OCI-LY3 (cell line): ENCODE results near the gene RPS15A.
"Not testable (repeated sequence)": the region's sequence is repeated elsewhere in the genome, so short reads cannot be mapped to it uniquely, and the experiment has no call there.

Experiments used
- H2AFZ ChIP-seq: fragments of 200-600, 300-600 bp; shearing (Covaris generic); 2 replicates; pipeline ENCODE4 v1.6.0; 2014; ENCODE audit warnings: antibody characterized with exemption, low read depth, low read length
- H3K27ac ChIP-seq: fragments of 200-600, 300-600 bp; sonication (generic); 2 replicates; pipeline ENCODE4 v1.5.1; 2014; ENCODE audit warnings: mild to moderate bottlenecking, low read length, moderate library complexity, mixed read lengths
- H3K27me3 ChIP-seq: fragments of 200-600, 300-600 bp; sonication (generic); 2 replicates; pipeline ENCODE4 v1.6.1; 2014; ENCODE audit warnings: low read depth, low read length, mixed read lengths
- H3K36me3 ChIP-seq: fragments of 200-600, 300-600 bp; sonication (generic); replicated peaks from 2 replicates; pipeline ENCODE3; 2014; ENCODE audit warnings: low read depth, low read length, mixed read lengths
- H3K4me1 ChIP-seq: fragments of 300-600, 200-600 bp; sonication (generic); 2 replicates; pipeline ENCODE4 v1.6.1; 2014; ENCODE audit warnings: low read length, mixed read lengths
- H3K4me2 ChIP-seq: fragments of 200-600, 300-600 bp; sonication (generic); 2 replicates; pipeline ENCODE4 v1.6.1; 2014; ENCODE audit warnings: low read length, mixed read lengths
- H3K4me3 ChIP-seq: fragments of 300-600, 200-600 bp; sonication (generic); 2 replicates; pipeline ENCODE4 v1.5.1; 2014; ENCODE audit warnings: antibody characterized with exemption, mild to moderate bottlenecking, low read length, moderate library complexity
- H3K79me2 ChIP-seq: fragments of 300-600, 200-600 bp; shearing (Covaris generic); 2 replicates; pipeline ENCODE4 v1.6.1; 2014; ENCODE audit warnings: mild to moderate bottlenecking, low read length, mixed read lengths
- H3K9ac ChIP-seq: fragments of 300-600, 200-600 bp; shearing (Covaris generic); 2 replicates; pipeline ENCODE4 v1.6.0; 2014; ENCODE audit warnings: mild to moderate bottlenecking, low read length, moderate library complexity
- H3K9me3 ChIP-seq: fragments of 200-600, 300-600 bp; shearing (Covaris generic); 2 replicates; pipeline ENCODE4 v1.6.1; 2014; ENCODE audit warnings: low read length, mixed read lengths; ENCODE audit not compliant: insufficient read depth
- H4K20me1 ChIP-seq: fragments of 200-600, 300-600 bp; sonication (generic); 2 replicates; pipeline ENCODE4 v1.6.1; 2016; ENCODE audit warnings: low read length, mixed read lengths; ENCODE audit not compliant: insufficient read depth
- EZH2phosphoT487 ChIP-seq: fragments of 200-600 bp; shearing (Covaris generic); IDR thresholded peaks from 2 replicates; pipeline ENCODE4 v1.6.1; 2018; ENCODE audit warnings: antibody characterized with exemption, mixed run types, low read depth
- TF ChIP-seq, protein P1 (sequence below): fragments of 200-600, 300-600 bp; sonication (generic); IDR thresholded peaks from 2 replicates; pipeline ENCODE4 v1.5.1; 2014; ENCODE audit warnings: antibody characterized with exemption, low read length, low read depth

The RPS15A gene

DNA sequence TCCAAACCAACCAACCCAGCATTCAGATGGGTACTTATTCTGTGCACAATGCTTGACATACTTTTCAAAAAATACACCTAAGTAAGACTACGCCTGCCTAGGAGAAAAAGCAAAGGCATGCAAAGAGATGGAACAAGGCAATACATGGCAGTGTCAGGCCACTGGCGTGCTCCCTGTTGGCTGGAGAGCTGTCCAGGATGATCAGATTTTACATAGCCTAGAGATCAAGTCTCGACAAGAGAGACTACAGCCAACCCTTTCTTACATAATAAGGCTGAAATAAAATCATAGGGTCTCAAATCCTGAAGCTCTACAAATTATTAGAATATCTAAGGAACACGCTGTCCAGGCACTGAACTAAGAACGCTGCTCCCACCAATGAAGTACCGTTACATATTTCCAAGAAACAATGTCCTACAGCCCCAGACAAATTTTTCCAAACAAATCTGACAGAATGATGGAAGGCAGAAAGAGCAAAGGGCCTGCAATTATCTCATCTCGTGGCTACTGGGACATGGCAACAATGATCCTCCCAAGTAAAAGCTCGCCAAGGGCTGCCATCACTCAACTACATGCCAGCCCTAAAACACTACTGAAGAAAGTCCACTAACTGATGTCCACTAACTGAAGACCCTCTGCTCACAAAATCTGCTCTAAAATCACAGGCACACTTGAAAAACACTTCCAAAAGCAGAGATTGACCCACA lies 5.1 kb downstream of the RPS15A start:
- peak overlapping the region; percentile 91 for H3K4me2 ChIP-seq
- peaks cover 73% of the 10 kb centered on the region for H4K20me1 ChIP-seq
- H3K9me3 ChIP-seq = no peaks in the 10 kb centered on the region
- H3K4me1 ChIP-seq = peaks cover 61% of the 10 kb centered on the region
- H3K4me3 ChIP-seq = no peak overlapping the region
- peaks cover 75% of the 10 kb centered on the region for H3K79me2 ChIP-seq
- no peak overlapping the region for H2AFZ ChIP-seq
- no peak overlapping the region for H3K9ac ChIP-seq
- peaks cover 67% of the 10 kb centered on the region for H3K36me3 ChIP-seq
- peak overlapping the region; percentile 20; the same call in 1 of the 2 replicates for H3K27ac ChIP-seq
- TF ChIP-seq EZH2phosphoT487 = no peak
- TF ChIP-seq, protein P1, sequence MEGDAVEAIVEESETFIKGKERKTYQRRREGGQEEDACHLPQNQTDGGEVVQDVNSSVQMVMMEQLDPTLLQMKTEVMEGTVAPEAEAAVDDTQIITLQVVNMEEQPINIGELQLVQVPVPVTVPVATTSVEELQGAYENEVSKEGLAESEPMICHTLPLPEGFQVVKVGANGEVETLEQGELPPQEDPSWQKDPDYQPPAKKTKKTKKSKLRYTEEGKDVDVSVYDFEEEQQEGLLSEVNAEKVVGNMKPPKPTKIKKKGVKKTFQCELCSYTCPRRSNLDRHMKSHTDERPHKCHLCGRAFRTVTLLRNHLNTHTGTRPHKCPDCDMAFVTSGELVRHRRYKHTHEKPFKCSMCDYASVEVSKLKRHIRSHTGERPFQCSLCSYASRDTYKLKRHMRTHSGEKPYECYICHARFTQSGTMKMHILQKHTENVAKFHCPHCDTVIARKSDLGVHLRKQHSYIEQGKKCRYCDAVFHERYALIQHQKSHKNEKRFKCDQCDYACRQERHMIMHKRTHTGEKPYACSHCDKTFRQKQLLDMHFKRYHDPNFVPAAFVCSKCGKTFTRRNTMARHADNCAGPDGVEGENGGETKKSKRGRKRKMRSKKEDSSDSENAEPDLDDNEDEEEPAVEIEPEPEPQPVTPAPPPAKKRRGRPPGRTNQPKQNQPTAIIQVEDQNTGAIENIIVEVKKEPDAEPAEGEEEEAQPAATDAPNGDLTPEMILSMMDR = no peak
- no peaks in the 10 kb centered on the region for H3K27me3 ChIP-seq

DNA sequence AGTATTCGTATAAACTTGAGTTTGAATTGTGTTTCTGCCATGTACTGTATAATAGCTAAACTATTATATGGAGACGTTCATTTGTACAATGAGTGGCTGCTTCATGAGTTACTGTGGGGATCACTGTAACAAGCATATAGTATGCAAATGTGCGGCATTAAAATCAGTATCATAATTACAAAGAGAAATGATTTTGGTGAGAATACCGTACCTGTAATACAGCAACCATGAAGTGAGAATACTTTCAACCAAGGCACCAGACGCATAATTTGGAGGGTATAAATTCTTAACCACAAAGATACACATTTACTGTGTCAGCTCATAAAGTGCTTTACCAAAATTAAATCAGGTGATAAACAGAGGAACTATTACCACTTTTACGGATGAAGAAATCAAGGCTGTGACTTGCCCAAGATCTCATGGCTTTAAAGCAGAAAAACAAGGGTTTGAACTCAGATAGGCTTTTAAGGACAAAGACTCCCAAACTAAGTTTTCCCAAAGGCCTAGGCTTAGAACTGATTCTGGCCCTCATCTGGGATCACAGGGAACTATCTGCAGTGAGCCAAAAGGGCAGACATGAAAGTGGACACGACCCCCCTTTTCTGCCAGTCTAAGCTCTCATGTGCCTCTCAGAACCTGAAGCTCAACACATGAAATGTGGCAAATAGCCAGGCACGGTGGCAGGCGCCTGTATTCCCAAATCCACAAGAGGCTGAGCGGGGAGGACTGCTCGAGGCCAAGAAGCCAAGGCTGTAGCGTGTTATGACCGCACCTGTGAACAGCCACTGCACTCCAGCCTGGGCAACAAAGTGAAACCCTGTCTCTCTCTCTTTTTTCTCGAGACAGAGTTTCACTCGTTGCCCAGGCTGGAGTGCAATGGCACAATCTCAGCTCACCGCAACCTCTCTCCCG lies 6.4 kb downstream of the RPS15A start:
- Histone ChIP-seq H3K4me1 (peaks cover 58% of the 10 kb centered on the region), H3K4me2 (peak overlapping the region; percentile 29), H3K27ac (peak overlapping the region; percentile 77), H3K9me3 (no peaks in the 10 kb centered on the region), H3K4me3 (no peak overlapping the region), H3K27me3 (no peaks in the 10 kb centered on the region), H3K36me3 (peaks cover 56% of the 10 kb centered on the region), H3K79me2 (peaks cover 61% of the 10 kb centered on the region), H3K9ac (no peak overlapping the region), H2AFZ (no peak overlapping the region), H4K20me1 (peaks cover 63% of the 10 kb centered on the region)
- TF ChIP-seq, protein P1 = no peak
- no peak for TF ChIP-seq EZH2phosphoT487

DNA sequence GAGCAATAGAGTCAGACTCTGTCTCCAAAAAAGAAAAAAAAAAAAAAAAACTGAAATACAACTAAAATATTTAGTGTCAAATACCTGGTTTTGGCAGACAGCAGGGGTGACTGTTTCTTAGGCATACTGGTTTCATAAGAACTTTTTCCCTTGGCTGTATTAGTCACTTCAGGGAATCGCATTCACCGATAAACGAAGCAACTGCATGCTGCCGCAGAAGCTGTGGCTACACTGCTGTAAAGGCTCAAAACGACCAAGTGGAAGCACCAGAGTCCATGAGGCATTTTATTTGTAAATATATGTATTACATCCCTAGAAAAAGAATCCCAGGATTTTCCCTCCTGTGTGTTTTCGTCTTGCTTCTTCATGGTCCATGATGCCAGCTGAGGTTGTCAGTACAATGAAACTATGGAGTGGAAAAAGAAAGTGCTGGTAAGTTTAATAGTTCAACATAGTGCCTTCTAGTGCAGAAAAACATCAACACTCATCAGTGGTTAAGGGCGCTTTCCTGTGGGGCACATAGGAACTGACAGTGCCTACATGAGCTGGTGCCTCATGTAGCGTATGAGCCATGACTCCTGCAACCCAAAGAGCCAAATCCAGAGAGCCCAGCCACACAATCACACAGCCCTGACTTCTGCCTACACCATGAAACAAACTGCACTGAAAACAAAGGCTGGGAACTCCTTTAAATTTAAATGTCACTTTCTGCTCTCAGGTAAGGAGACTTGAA lies 7.3 kb downstream of the RPS15A start:
- peaks cover 49% of the 10 kb centered on the region for H3K36me3 ChIP-seq

DNA sequence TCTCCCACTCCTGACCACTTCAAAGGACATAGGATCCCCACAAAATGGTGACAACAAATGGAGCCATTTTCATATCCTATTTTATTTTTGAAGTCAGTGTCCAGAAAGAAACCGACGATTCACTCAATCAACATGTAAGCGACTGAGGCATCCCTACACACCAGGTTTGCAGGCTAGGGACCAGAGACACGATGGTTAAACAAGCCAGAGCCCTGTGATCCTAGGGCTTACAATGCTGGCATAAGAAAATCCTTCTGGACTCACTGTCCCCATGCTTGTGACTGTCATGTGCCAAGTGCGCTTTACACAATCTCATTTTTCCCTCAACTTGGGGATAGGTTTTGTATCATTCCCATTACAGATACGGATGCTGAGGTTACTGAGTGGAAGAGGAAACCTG lies 8.9 kb downstream of the RPS15A start:
- H3K79me2 ChIP-seq = peaks cover 37% of the 10 kb centered on the region
- H3K4me1 ChIP-seq = peaks cover 33% of the 10 kb centered on the region
- not testable (repeated sequence) for H3K4me3 ChIP-seq, H3K4me2 ChIP-seq, H2AFZ ChIP-seq, H3K27me3 ChIP-seq, H3K9ac ChIP-seq, H3K27ac ChIP-seq, H3K9me3 ChIP-seq
- peaks cover 37% of the 10 kb centered on the region for H3K36me3 ChIP-seq
- H4K20me1 ChIP-seq = peaks cover 38% of the 10 kb centered on the region

More for the DNA sequence above, 7.3 kb downstream of the RPS15A start:
- Histone ChIP-seq H3K27me3 (no peaks in the 10 kb centered on the region), H3K9me3 (no peaks in the 10 kb centered on the region), H2AFZ (no peak overlapping the region), H3K27ac (peak overlapping the region; percentile 77), H3K9ac (no peak overlapping the region), H3K79me2 (peaks cover 53% of the 10 kb centered on the region), H3K4me2 (no peak overlapping the region; the same call in 1 of the 2 replicates), H3K4me3 (no peak overlapping the region), H4K20me1 (peaks cover 54% of the 10 kb centered on the region), H3K4me1 (peaks cover 50% of the 10 kb centered on the region)
- TF ChIP-seq EZH2phosphoT487 = no peak
- TF ChIP-seq, protein P1 = no peak

- not testable (repeated sequence) for H3K4me2 ChIP-seq, H3K9ac ChIP-seq, H3K27me3 ChIP-seq, H3K9me3 ChIP-seq, H3K27ac ChIP-seq, H2AFZ ChIP-seq, H3K4me3 ChIP-seq
- Histone ChIP-seq H3K36me3 (peaks cover 30% of the 10 kb centered on the region), H3K79me2 (peaks cover 30% of the 10 kb centered on the region), H4K20me1 (peaks cover 31% of the 10 kb centered on the region), H3K4me1 (peaks cover 27% of the 10 kb centered on the region)
Measured at GRCh38 chr16:18780460-18781026, 9.6 kb downstream of the RPS15A start.

DNA sequence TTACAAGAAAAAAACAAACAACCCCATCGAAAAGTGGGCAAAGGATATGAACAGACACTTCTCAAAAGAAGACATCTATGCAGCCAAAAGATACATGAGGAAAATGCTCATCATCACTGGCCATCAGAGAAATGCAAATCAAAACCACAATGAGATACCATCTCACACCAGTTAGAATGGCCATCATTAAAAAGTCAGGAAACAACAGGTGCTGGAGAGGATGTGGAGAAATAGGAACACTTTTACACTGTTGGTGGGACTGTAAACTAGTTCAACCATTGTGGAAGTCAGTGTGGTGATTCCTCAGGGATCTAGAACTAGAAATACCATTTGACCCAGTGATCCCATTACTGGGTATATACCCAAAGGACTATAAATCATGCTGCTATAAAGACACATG lies 12.5 kb downstream of the RPS15A start:
- not testable (repeated sequence) for H3K27ac ChIP-seq, H4K20me1 ChIP-seq, H3K9me3 ChIP-seq, H3K9ac ChIP-seq, H3K27me3 ChIP-seq, H2AFZ ChIP-seq, H3K4me3 ChIP-seq, H3K36me3 ChIP-seq, H3K4me1 ChIP-seq, H3K79me2 ChIP-seq, H3K4me2 ChIP-seq
